GM19023 (cell line): ENCODE data around the gene SLC5A11.
"Not testable (repeated sequence)": the region's sequence is repeated elsewhere in the genome, so short reads cannot be mapped to it uniquely, and the experiment has no call there.

Source experiments
- ATAC-seq: cut with Tn5 transposase; IDR thresholded peaks from one replicate; pipeline ENCODE4 v1.9.1; 2021; ENCODE audit warnings: mild to moderate bottlenecking, moderate library complexity; ENCODE audit not compliant: unreplicated experiment

SLC5A11 gene, protein sequence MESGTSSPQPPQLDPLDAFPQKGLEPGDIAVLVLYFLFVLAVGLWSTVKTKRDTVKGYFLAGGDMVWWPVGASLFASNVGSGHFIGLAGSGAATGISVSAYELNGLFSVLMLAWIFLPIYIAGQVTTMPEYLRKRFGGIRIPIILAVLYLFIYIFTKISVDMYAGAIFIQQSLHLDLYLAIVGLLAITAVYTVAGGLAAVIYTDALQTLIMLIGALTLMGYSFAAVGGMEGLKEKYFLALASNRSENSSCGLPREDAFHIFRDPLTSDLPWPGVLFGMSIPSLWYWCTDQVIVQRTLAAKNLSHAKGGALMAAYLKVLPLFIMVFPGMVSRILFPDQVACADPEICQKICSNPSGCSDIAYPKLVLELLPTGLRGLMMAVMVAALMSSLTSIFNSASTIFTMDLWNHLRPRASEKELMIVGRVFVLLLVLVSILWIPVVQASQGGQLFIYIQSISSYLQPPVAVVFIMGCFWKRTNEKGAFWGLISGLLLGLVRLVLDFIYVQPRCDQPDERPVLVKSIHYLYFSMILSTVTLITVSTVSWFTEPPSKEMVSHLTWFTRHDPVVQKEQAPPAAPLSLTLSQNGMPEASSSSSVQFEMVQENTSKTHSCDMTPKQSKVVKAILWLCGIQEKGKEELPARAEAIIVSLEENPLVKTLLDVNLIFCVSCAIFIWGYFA

GRCh38 chr16:24845726-24846547, at the start of gene SLC5A11:
Gene SLC5A11 (plus strand): TSS chr16:24845963. CDS start chr16:24858644, 12,681 bp downstream.
- ATAC-seq = no peak

DNA sequence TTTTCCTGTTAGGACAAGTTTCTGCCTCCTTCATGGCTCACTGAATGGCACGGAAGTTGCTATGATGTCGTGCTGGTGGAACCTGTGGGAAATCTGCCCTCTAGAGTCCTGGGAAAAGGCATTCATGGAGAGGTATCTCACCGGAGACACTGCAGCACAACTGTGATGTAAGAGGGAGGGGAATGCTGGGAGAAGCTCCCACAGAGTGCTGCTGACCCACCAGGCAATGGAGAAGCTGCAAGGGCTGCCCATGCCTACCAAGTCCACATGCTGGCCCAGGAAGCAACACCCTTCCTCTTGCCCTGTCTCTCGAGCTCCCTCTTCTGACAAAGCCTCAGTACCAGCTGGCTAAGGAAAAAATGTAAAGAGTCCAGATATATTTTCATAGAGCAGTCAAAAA, 45.2 kb upstream of the SLC5A11 start:
- no peak for ATAC-seq

DNA sequence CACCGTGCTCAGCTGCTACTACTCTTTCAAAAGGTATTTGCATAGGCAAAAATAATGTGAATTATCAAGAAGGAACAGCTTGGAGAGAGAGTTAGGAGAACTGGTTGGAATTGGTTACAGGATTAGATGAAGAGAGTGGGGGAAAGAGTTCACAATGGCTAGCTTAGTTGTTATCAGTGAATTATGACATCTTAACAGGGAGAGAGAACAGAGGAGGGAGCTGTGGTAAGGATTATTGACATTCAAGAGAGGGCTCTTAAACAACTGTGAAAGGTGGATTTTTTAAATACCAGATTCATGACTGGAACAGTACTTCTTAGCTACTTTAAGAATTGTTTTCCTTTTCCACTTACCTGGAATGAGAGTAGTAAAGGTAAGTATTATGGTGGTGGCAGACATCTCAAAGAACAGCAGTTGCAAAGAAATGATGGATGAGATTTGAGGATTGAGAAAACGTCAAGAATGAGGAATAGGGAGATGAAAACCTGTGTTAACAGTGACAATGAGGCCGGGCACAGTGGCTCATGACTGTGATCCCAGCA, 43.9 kb upstream of the SLC5A11 start:
- ATAC-seq = no peak

- ATAC-seq = no peak
Observed at GRCh38 chr16:24805484-24805883, 40.3 kb upstream of the SLC5A11 start.

- no peak for ATAC-seq
Observed at GRCh38 chr16:24807301-24807700, 38.5 kb upstream of the SLC5A11 start.

DNA sequence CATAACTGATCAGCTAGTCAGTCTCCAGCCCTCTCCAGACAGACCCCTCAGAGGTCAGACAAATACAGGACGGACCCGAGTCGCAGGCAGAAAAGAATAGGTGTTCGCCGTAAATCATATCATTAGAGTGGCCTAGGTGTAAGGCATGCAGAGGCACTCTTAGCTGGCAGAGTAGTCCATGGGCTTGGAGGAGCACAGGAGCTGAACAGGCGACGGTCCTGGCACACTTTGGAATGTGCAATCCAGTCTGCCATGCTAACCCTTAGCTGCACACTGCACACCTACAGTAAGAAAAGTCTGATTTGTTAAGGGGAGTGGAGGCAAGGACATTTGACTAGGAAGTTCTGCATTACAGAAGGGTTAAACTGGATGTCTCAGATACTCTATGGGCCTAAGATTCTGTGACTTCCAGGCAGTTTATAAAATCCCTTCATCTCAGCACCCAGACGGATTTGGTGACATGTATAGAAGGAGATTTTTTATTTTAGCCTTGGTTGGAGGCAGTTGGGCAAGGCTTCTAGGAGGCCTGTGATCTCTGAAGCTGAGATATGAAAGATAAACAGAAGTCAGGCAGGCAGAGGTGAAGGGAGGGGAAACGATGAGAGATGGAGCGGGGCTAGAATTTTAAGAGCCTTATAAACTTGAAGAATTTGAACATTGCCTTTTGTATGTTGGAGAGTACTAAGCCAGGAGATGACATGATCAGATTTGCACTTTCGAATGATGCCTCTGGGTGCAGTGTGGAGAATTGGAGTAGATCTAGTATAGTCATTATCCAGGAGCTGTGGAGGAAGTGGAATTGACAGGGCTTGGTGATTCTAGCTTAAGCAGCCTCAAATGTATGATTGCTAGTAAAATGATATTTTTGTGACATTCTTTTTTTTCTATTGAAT, 34.6 kb upstream of the SLC5A11 start:
- ATAC-seq = no peak

- not testable (repeated sequence) for ATAC-seq
Observed at GRCh38 chr16:24812813-24813212, 33.0 kb upstream of the SLC5A11 start.

- ATAC-seq = no peak
Observed at GRCh38 chr16:24815021-24815420, 30.7 kb upstream of the SLC5A11 start.

DNA sequence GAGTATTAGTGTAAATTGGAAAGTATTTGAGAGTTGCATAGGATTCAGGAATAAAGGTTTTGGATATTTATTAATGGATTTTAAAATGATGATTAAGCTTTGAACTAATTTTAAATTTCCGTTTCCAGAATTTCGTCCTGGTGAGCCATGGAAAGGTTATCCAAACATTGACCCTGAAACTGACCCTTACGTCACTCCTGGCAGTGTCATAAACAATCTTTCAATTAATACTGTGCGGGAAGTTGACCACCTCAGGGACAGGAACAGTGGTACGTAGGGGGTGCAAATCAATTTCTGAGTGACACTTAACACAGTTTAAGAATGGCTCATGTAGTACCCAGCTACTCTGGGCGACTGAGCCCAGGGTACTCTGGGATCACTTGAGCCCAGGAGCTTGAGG, 29.1 kb upstream of the SLC5A11 start:
- no peak for ATAC-seq

DNA sequence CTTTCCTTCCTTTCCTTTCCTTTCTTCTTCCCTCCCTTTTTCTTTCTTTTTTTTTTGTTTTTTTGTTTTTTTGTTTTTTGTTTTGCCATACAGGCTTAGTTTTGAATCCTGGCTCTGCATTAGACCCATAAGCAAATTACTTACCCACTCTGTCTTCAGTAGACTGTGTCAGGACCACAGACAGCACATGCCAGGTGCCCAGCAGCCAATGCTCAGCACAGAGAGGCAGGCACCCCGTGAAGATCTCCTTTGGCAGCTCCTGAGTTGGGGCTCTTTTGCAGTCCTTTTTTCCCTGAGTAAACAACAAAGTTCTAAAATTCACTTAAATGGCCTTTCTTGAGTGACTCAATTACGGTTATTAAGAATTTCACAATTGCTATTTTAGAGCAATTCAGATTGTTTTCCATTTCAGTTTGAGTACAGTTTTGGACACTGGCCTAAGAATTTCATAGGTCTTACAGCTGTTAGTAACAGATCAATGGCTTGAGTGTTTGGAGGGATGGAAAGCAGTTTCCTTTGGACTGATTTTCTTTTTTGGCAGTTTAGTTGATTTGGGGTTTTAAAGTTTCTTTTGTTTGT, 26.2 kb upstream of the SLC5A11 start:
- no peak for ATAC-seq

DNA sequence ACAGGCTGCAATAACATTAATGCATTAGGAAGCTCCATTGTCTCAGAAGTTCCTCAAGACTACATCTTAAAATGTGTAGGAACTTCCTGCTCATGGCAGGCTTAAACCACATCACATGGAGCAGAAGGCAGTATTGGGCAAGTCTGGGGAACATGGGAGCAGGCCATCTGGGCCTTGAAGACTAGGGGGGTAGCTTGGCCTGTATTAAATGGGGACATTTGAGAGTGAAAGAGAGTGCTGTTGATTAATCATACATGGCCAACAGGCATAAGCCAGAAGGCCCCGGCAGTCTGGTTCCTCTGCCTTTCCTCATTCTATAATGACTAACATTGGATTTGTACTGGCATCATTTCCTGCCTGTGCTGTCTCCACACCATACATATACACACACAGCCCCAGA, 25.2 kb upstream of the SLC5A11 start:
- ATAC-seq = no peak

DNA sequence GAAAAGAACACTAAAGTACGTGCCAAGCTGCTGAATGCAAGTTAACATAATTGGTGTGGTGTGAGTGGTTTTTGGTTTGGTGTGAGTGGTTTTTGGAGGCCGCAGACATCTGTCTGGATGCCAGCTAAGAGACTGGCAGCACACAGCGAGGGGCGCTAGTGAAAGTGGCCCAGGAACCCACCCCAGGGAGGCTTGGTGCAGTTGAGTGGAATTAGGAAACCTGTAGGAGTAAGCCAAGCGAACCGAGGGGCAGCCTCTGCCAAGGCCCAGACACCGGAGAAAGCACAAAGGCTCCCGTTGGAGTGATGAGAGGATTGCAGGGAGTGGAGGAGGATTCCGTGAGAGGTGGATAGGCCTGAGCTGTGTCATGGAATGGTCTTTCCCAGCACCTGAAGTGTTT, 24.6 kb upstream of the SLC5A11 start:
- ATAC-seq = no peak

- ATAC-seq = no peak
Observed at GRCh38 chr16:24822542-24822941, 23.2 kb upstream of the SLC5A11 start.

GRCh38 chr16:24822974-24823373, 22.8 kb upstream of the SLC5A11 start:
- no peak for ATAC-seq

- no peak for ATAC-seq
Observed at GRCh38 chr16:24825696-24826095, 20.1 kb upstream of the SLC5A11 start.

- ATAC-seq = no peak
Observed at GRCh38 chr16:24826096-24826690, 19.6 kb upstream of the SLC5A11 start.

DNA sequence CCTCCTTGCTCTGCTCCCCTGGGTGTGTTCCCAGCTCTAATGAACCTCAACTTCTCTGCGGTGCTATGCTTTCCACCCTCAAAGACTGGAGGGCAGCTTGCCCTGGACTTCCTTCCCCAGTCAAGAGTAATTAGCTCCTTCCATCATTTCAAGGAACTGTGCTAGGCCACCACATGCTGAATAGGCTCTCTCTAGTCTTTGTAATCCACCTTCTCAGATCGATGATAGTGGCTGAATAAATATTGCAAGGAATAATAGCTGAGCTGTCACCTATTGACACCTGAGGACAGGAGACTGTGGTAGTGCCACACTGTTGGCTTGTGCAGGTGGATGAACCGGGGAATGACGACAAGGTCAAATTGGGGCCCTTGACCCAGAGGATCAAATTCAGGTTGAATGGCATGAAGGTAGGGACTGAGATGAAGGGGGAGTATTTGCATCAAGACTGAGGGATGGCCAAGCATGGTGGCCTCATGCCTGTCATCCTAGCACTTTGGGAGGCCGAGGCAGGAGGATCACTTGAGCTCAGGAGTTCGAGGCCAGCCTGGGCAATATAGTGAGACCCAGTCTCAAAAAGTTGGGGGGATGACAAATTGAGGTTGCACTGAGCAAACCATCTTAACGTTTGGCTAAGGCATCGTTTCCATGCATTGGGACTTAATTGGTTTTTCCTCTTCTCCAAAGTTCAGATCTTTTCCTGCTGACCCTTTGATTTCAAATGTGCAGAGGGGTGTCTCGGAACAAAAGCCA, 18.8 kb upstream of the SLC5A11 start:
- ATAC-seq = no peak

DNA sequence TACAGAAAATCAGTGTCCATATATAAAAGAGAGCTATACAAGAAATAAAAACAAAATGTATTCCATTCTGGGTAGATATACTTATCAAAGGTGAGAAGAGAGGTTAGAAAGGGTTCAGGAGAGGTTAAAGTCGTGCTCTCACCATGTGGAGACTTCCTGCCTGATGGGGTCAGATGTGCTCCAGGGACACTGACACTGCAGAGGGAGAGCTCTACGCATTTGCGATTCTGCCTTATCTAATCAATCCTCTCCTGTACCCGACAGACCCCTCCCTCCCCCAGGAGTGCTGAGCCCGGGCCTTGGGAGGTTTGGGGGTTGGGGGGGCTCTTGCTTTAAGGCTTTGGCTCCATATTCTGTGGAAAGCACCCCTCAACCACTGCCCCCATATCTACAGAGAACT, 16.6 kb upstream of the SLC5A11 start:
- no peak for ATAC-seq

DNA sequence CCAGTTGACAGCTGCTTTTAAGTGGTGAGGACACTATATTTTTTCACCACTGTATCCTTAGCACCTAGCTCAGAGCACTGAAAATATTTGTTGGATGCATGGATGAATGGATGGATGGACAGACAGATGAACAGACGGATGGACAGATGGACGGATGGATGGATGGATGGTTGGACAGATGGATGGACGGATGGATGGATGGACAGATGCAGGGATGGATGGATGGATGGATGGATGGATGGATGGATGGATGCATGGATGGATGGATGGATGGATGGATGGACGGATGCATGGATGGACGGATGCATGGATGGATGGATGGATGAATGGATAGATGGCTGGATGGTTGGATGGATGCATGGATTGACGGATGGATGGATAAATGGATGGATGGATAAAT, 12.4 kb upstream of the SLC5A11 start:
- ATAC-seq = no peak
